ENCODE results near the gene CAST.

DNA sequence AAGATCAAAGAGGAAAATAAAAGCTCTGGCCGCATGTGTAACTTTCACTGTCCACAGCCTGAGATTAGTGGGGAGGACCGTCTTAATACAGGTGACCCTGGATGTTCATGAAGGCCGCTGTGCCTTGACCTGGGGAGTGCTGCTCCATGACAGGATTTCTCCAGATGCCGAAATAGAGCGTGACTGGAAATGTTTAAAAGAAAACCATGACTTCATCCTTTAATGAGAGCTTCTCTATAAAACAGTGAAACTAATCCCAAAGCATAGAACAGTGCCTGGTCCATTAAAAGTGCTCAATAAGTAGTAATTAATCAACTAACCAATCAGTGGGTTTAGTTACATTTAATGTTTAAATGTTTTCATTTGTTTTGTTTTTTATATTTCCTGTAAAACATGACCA is 82.8 kb downstream of the CAST start:
- TF ChIP-seq POLR2AphosphoS5 (IDR thresholded peaks at IDR 0.05; ENCODE audit: low read depth, low read length): no peak
- no peak for TF ChIP-seq POLR2A (IDR thresholded peaks at IDR 0.05; ENCODE audit: low read depth, low read length)
- no peak for TF ChIP-seq POU2F2 (IDR thresholded peaks at IDR 0.05; ENCODE audit: low read depth, low read length)
- no peak for TF ChIP-seq TAF1 (IDR thresholded peaks at IDR 0.05; ENCODE audit: low read depth, low read length)

All from GM12891 (cell line).